ENCODE data around the gene UBTD1. TPM values are rescaled to one million over a fixed set of nuclear protein-coding genes. Genes with fewer than 3 reads are reported as not detected.

The UBTD1 gene
- total RNA-seq, 1 experiment from 2014 or later, result 19.0 TPM

DNA sequence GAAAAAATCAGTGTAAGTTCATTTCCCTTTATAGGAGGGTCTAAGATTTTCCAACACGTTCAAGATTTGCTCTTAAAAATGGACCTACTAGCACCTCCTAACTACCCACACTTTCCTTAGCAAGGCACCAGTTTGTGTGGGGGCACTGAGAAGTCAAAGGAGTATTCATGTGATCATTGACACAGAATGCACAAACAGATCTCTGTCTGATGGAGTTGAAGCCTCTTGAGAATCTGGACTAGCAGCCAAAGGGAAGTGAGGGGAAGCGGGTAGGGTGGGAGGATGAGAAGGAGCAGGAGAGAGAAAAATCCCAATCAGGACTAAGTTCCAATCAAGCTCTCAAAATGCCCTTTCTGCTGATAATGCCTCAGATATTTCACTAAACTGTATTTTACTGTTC is 4.6 kb upstream of the UBTD1 start:
- Histone ChIP-seq H3K9ac (ENCODE audit: extremely low read depth, insufficient read length, low read length) (no peak overlapping the region), H3K14ac (ENCODE audit: insufficient read depth, low read length) (no peak overlapping the region), H4K5ac (ENCODE audit: insufficient read length, low read depth, low read length) (no peak overlapping the region), H2AFZ (ENCODE audit: low read length) (no peak overlapping the region), H3K79me1 (ENCODE audit: insufficient read depth, low read depth, low read length, poor library complexity, severe bottlenecking) (peaks cover 7% of the 10 kb centered on the region), H4K91ac (ENCODE audit: insufficient read length, low read depth, low read length) (no peak overlapping the region), H3K56ac (ENCODE audit: insufficient read length, low read depth, low read length) (no peak overlapping the region), H2AK5ac (ENCODE audit: insufficient read length, low read length) (no peak overlapping the region), H3K27me3 (ENCODE audit: insufficient read depth, low read length) (no peaks in the 10 kb centered on the region), H3K23ac (ENCODE audit: insufficient read length, low read depth, low read length) (no peak overlapping the region), H2BK15ac (ENCODE audit: low read depth, low read length) (no peak overlapping the region), H2BK5ac (ENCODE audit: insufficient read length, low read length) (no peak overlapping the region), H3K79me2 (ENCODE audit: insufficient read depth, low read length) (peaks cover 39% of the 10 kb centered on the region; the same call in 1 of the 2 replicates), H2BK20ac (ENCODE audit: low read depth, low read length, poor library complexity, severe bottlenecking) (no peak overlapping the region), H3K4me1 (ENCODE audit: insufficient read depth, low read length) (peaks cover 6% of the 10 kb centered on the region; the same call in 1 of the 2 replicates), H3K18ac (ENCODE audit: insufficient read length, low read depth, low read length) (no peak overlapping the region), H3K27ac (ENCODE audit: insufficient read length, low read depth, low read length) (no peak overlapping the region), H2BK120ac (ENCODE audit: low read depth, low read length, poor library complexity, severe bottlenecking) (no peak overlapping the region), H3K23me2 (ENCODE audit: insufficient read length, low read depth, low read length, poor library complexity, severe bottlenecking) (peaks cover 7% of the 10 kb centered on the region), H4K20me1 (ENCODE audit: control insufficient read depth, insufficient read depth, insufficient read length) (no peaks in the 10 kb centered on the region), H4K8ac (replicated peaks; ENCODE audit: insufficient read length, low read depth, low read length) (no peak overlapping the region), H3K4me2 (ENCODE audit: insufficient read depth, insufficient read length, low read length) (no peak overlapping the region), H2BK12ac (ENCODE audit: insufficient read length, low read depth, low read length) (no peak overlapping the region), H3K9me3 (ENCODE audit: control insufficient read depth, low read depth, low read length) (no peaks in the 10 kb centered on the region), H3K4ac (ENCODE audit: low read depth, low read length) (no peak overlapping the region), H3T11ph (ENCODE audit: low read length) (no peak overlapping the region)
- peaks cover 41 to 44% of the 10 kb centered on the region in 2 experiments for H3K4me1 Mint-ChIP-seq
- no CpG with 5 or more reads among the region's 2 CpGs for WGBS (ENCODE audit: extremely low coverage, insufficient read length, low lambda C conversion rate)
- no peaks in the 10 kb centered on the region; the same call in 1 of the 2 replicates for H3K27me3 Mint-ChIP-seq (ENCODE audit: low read depth)
- H3K4me3 Mint-ChIP-seq, result no peak overlapping the region
- no peak for DNase-seq
- H3K36me3 Mint-ChIP-seq (ENCODE audit: insufficient read depth in 1 of 3, low read depth in 3 of 3), result peaks cover 0 to 6% (median 4%) of the 10 kb centered on the region in 3 experiments; a peak in 5 of 7 replicates
- TF ChIP-seq, protein P1, sequence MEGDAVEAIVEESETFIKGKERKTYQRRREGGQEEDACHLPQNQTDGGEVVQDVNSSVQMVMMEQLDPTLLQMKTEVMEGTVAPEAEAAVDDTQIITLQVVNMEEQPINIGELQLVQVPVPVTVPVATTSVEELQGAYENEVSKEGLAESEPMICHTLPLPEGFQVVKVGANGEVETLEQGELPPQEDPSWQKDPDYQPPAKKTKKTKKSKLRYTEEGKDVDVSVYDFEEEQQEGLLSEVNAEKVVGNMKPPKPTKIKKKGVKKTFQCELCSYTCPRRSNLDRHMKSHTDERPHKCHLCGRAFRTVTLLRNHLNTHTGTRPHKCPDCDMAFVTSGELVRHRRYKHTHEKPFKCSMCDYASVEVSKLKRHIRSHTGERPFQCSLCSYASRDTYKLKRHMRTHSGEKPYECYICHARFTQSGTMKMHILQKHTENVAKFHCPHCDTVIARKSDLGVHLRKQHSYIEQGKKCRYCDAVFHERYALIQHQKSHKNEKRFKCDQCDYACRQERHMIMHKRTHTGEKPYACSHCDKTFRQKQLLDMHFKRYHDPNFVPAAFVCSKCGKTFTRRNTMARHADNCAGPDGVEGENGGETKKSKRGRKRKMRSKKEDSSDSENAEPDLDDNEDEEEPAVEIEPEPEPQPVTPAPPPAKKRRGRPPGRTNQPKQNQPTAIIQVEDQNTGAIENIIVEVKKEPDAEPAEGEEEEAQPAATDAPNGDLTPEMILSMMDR (conservative IDR thresholded peaks at IDR 0.05), result no peak
- H3K27ac Mint-ChIP-seq, result 0 out of 7 replicates have a peak overlapping the region, but pooled peaks of 1 of the 3 experiments have one; percentile 24
- no peaks in the 10 kb centered on the region for H3K9me3 Mint-ChIP-seq
